HL-60/S4 (cell line): ENCODE results near the gene NHS.

ENCODE experiments used
- in situ Hi-C: fragments of 300-500 bp; cut with MboI; formaldehyde crosslinking; loops from 2 replicates; pipeline ENCODE4 v1.14.3; 2022; ENCODE audit warnings: low sequenced_read_pairs

The NHS gene

GRCh38 chrX:17706676-17707075 lies 331.7 kb downstream of the NHS start:
- in situ Hi-C loops = no loop called here

- in situ Hi-C loops = no loop called here
Observed at GRCh38 chrX:17707731-17708130, 332.7 kb downstream of the NHS start.

- in situ Hi-C loops = no loop called here
Observed at GRCh38 chrX:17710871-17711301, 335.9 kb downstream of the NHS start.

GRCh38 chrX:17713288-17713687 lies 338.3 kb downstream of the NHS start:
- in situ Hi-C loops = no loop called here

- in situ Hi-C loops = no loop called here
Observed at GRCh38 chrX:17718649-17719165, 343.7 kb downstream of the NHS start.

- in situ Hi-C loops = no loop called here
Observed at GRCh38 chrX:17719711-17720110, 344.7 kb downstream of the NHS start.

GRCh38 chrX:17721715-17722114 lies 346.7 kb downstream of the NHS start:
- in situ Hi-C loops = no loop called here

- in situ Hi-C loops = no loop called here
Observed at GRCh38 chrX:17725181-17725580, 350.2 kb downstream of the NHS start.

GRCh38 chrX:17732138-17732783 lies 357.3 kb downstream of the NHS start:
- in situ Hi-C loops = no loop called here

GRCh38 chrX:17735406-17735805 lies 360.4 kb downstream of the NHS start:
- in situ Hi-C loops = no loop called here

- in situ Hi-C loops = no loop called here
Observed at GRCh38 chrX:17736478-17736855, 361.5 kb downstream of the NHS start.

GRCh38 chrX:17736856-17737709 lies 362.1 kb downstream of the NHS start, which contains the start of gene SCML1:
Gene SCML1, plus strand, starts transcription at chrX:17737493. Its CDS starts 6,694 bp downstream, at chrX:17744187.
- in situ Hi-C loops = no loop called here

GRCh38 chrX:17737710-17737985 lies 362.6 kb downstream of the NHS start:
- in situ Hi-C loops = no loop called here

GRCh38 chrX:17737986-17738713 lies 363.1 kb downstream of the NHS start:
- in situ Hi-C loops = no loop called here

- in situ Hi-C loops = no loop called here
Observed at GRCh38 chrX:17738737-17739535, 363.9 kb downstream of the NHS start.

GRCh38 chrX:17740137-17741122 lies 365.4 kb downstream of the NHS start:
- in situ Hi-C loops = no loop called here

- in situ Hi-C loops = no loop called here
Observed at GRCh38 chrX:17741123-17741511, 366.1 kb downstream of the NHS start.

GRCh38 chrX:17743913-17744312 lies 368.9 kb downstream of the NHS start:
- in situ Hi-C loops = no loop called here

- in situ Hi-C loops = no loop called here
Observed at GRCh38 chrX:17744896-17745523, 370.0 kb downstream of the NHS start.
